HepG2 (cell line): ENCODE data around the gene FAF1. TPM values are rescaled to one million over a fixed set of nuclear protein-coding genes. Genes with fewer than 3 reads are reported as not detected.

Experiments used
- ATAC-seq: fragments of 200-7000 bp; cut with Tn5 transposase; 3 replicates; pipeline ENCODE4 v1.9.1; 2020; ENCODE audit warnings: mild to moderate bottlenecking, moderate library complexity
- BruUV-seq: library from RNA; stranded (reverse); fragments of 400-500 nt; replicated peaks from 2 replicates; lab custom pipeline; 2021; lab: Mats Ljungman, UMichigan
- CTCF ChIA-PET: fragments of 300-600 bp; formaldehyde crosslinking; extraction: SDS; loops from one replicate; lab custom pipeline; 2021; ENCODE audit warnings: low total read pairs, inconsistent platforms, low intra/inter-chr PET ratio; lab: Yijun Ruan, JAX
- POLR2A ChIA-PET: fragments of 350-600 bp; sonication (Branson Sonifier 250); formaldehyde crosslinking; loops from one replicate; lab custom pipeline; 2020; ENCODE audit warnings: antibody characterized with exemption, inconsistent platforms; lab: Yijun Ruan, JAX
- DNase-seq: peaks from one replicate; pipeline ENCODE4 v3.0.0-alpha.2; 2015; ENCODE audit warnings: low spot score
- FAIRE-seq: peaks from 3 replicates; lab custom pipeline; 2011; peaks lifted over from hg19 to GRCh38; lab: Jason Lieb, UNC
- H2AFZ ChIP-seq: one replicate; pipeline ENCODE4 v1.6.1; 2011; ENCODE audit warnings: low read length, inconsistent platforms
- H3K27ac ChIP-seq: fragments of 300-600 bp; 3 replicates; pipeline ENCODE4 v1.8.0; 2011; ENCODE audit warnings: mixed run types, mild to moderate bottlenecking, mixed read lengths, low read length, inconsistent platforms; ENCODE audit not compliant: insufficient read depth; ENCODE audit errors: extremely low read length
- H3K27me3 ChIP-seq, 2 experiments: fragments of 200-600 bp in 1 of 2; 2 replicates in 1 of 2; 3 replicates in 1 of 2; pipeline versions ENCODE4 v1.6.0 to v1.8.0; 2011; ENCODE audit warnings: low read length in 2 of 2, mild to moderate bottlenecking in 2 of 2, moderate library complexity in 2 of 2, inconsistent platforms in 1 of 2; ENCODE audit not compliant: insufficient read depth in 2 of 2, control insufficient read depth in 1 of 2
- H3K36me3 ChIP-seq, 2 experiments: fragments of 200-600 bp in 1 of 2; replicated peaks in 1 of 2; 2 replicates in 1 of 2; 3 replicates in 1 of 2; pipeline versions ENCODE4 v1.5.1 to v1.8.0; 2011; ENCODE audit warnings: low read length in 2 of 2, inconsistent platforms in 1 of 2; ENCODE audit not compliant: insufficient read depth in 2 of 2, control insufficient read depth in 1 of 2
- H3K4me1 ChIP-seq: 2 replicates; pipeline ENCODE4 v1.5.1; 2012; ENCODE audit warnings: low read length, inconsistent platforms; ENCODE audit not compliant: insufficient read depth
- H3K4me2 ChIP-seq: 2 replicates; pipeline ENCODE4 v1.6.0; 2011; ENCODE audit warnings: low read depth, low read length, inconsistent platforms
- H3K4me3 ChIP-seq, 3 experiments: fragments of 200-600 bp in 1 of 3; sonication (generic), shearing (Covaris generic) in 1 of 3; replicated peaks in 1 of 3; 2 replicates each; pipeline ENCODE4 v1.5.1; 2011 to 2016; ENCODE audit warnings: low read length in 3 of 3, inconsistent platforms in 2 of 3, low read depth in 2 of 3, mild to moderate bottlenecking in 2 of 3, control low read depth in 1 of 3, mixed read lengths in 1 of 3; ENCODE audit not compliant: insufficient read depth in 1 of 3
- H3K79me2 ChIP-seq: one replicate; pipeline ENCODE4 v1.6.1; 2011; ENCODE audit warnings: low read length, inconsistent platforms; ENCODE audit not compliant: insufficient read depth
- H3K9ac ChIP-seq: 2 replicates; pipeline ENCODE4 v1.6.0; 2011; ENCODE audit warnings: mild to moderate bottlenecking, low read depth, low read length, inconsistent platforms; ENCODE audit not compliant: insufficient read depth
- H3K9me3 ChIP-seq: 2 replicates; pipeline ENCODE4 v1.5.1; 2012; ENCODE audit warnings: mild to moderate bottlenecking, low read length
- H4K20me1 ChIP-seq: 2 replicates; pipeline ENCODE4 v1.6.0; 2011; ENCODE audit warnings: inconsistent platforms, mild to moderate bottlenecking, low read length, moderate library complexity; ENCODE audit not compliant: insufficient read depth
- HNF4A ChIP-seq: sonication (generic); formaldehyde crosslinking; IDR thresholded peaks from 2 replicates; pipeline ENCODE4 v1.4.0; 2020; ENCODE audit warnings: missing genetic modification reagents
- NFE2 ChIP-seq: sonication (generic); formaldehyde crosslinking; IDR thresholded peaks from 2 replicates; pipeline ENCODE4 v1.4.0; 2020; ENCODE audit warnings: missing genetic modification reagents
- NFE2L2 ChIP-seq: fragments of 150-350 bp; IDR thresholded peaks from 2 replicates; pipeline ENCODE4 v1.6.1; 2014; ENCODE audit warnings: low read length
- SALL1 ChIP-seq: sonication (generic); formaldehyde crosslinking; IDR thresholded peaks from 2 replicates; pipeline ENCODE4 v1.8.0; 2022; ENCODE audit warnings: mild to moderate bottlenecking, missing genetic modification reagents
- SAP130 ChIP-seq: IDR thresholded peaks from 2 replicates; pipeline ENCODE4 v1.6.1; 2016; ENCODE audit warnings: low read depth
- SNAPC2 ChIP-seq: sonication (generic); formaldehyde crosslinking; IDR thresholded peaks from 2 replicates; pipeline ENCODE4 v1.8.1; 2022; ENCODE audit warnings: mild to moderate bottlenecking, missing genetic modification reagents
- SOX13 ChIP-seq, 3 experiments: fragments of 450-650 bp in 1 of 3; sonication (generic) in 1 of 3; formaldehyde crosslinking in 1 of 3; IDR thresholded peaks in 2 of 3; conservative IDR thresholded peaks in 1 of 3; 2 replicates each; pipeline versions ENCODE4 v1.5.0 to v1.6.1; 2016 to 2020; ENCODE audit warnings: antibody characterized with exemption in 1 of 3, mild to moderate bottlenecking in 1 of 3, missing compliant biosample characterization in 1 of 3, missing genetic modification reagents in 1 of 3, moderate library complexity in 1 of 3
- SYNCRIP ChIP-seq: fragments of 200-400 bp; formaldehyde crosslinking; IDR thresholded peaks from 2 replicates; pipeline ENCODE4 v1.6.1; 2018; ENCODE audit warnings: mild to moderate bottlenecking, low read depth, low read length; ENCODE audit not compliant: insufficient read depth
- ZNF10 ChIP-seq: sonication (generic); formaldehyde crosslinking; IDR thresholded peaks from 2 replicates; pipeline ENCODE4 v1.4.0; 2020; ENCODE audit warnings: mild to moderate bottlenecking, low read depth, missing genetic modification reagents, borderline replicate concordance
- WGBS: methylation state at CpG from one replicate; pipeline ENCODE4 v1.1.6; 2017; ENCODE audit warnings: low lambda C conversion rate; 5-methylcytosine and 5-hydroxymethylcytosine counted together
- in situ Hi-C: cut with HindIII; loops from 2 replicates; pipeline ENCODE4 v1.10.0; 2017; ENCODE audit warnings: low pct_unique_long_range_greater_than_20kb; ENCODE audit not compliant: extremely low pct_ligation_motif_present
- intact Hi-C: fragments of 100-400 bp; cut with micrococcal nuclease; formaldehyde crosslinking; loops from one replicate; pipeline ENCODE4 v1.10.0; 2022; ENCODE audit not compliant: unreplicated experiment
- polyA plus RNA-seq, 8 experiments: library from polyadenylated mRNA; depleted of rRNA in 3 of 8; stranded (reverse) in 7 of 8; unstranded in 1 of 8; fragments of >200 nt; fragmentation: Illumina TruSeq in 4 of 8; extraction: Trizol in 4 of 8; gene quantifications; 2 replicates each; pipeline versions ENCODE4 v1.2.1 to v1.2.3, GENCODE V29; 2011 to 2016; ENCODE audit warnings: low read depth in 4 of 8, missing spikeins in 1 of 8, mixed read lengths in 1 of 8; ENCODE audit not compliant: insufficient read depth in 1 of 8
- total RNA-seq, 5 experiments: library from RNA; depleted of rRNA; stranded (reverse); fragments of >200 nt; fragmentation: Illumina TruSeq; extraction: Trizol; gene quantifications; 2 replicates each; pipeline ENCODE4 v1.2.3, GENCODE V29; 2016; ENCODE audit warnings: low read depth in 1 of 5
- TF ChIP-seq, protein P1 (sequence below): sonication (generic); formaldehyde crosslinking; IDR thresholded peaks from 2 replicates; pipeline ENCODE4 v1.5.0; 2020; ENCODE audit warnings: missing genetic modification reagents, mild to moderate bottlenecking, borderline replicate concordance
- TF ChIP-seq, protein P2 (sequence below): IDR thresholded peaks from 2 replicates; pipeline ENCODE4 v1.6.1; 2016; ENCODE audit warnings: low read depth
- TF ChIP-seq, protein P3 (sequence below): sonication (generic); formaldehyde crosslinking; IDR thresholded peaks from 2 replicates; pipeline ENCODE4 v1.4.0; 2020; ENCODE audit warnings: missing genetic modification reagents

FAF1 gene
- total and polyA plus RNA-seq, 2 of the 13 experiments (the other 11 are each of a cell fraction or from before 2014, with no cell fraction given), result 19.4 to 63.3 TPM

DNA sequence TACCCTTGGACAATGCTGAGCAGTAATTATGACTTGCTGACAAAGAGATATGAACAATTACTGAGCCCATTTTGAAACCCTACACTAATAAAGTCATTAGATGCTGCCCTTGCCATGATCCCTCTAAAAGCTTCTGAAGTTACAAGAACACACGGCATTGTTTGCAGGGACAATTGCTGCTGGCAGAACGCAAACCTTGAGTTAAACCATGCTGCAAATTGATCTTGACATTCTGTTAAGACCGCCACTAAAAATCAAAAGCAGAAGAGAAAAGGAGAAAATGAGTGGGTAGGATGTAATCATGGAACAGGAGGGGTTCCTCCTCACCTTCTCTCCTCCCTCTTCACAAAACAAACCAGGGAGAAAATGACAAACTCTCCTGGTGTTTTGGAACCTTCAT lies 400.6 kb downstream of the FAF1 start (continued):
- TF ChIP-seq, protein P1, sequence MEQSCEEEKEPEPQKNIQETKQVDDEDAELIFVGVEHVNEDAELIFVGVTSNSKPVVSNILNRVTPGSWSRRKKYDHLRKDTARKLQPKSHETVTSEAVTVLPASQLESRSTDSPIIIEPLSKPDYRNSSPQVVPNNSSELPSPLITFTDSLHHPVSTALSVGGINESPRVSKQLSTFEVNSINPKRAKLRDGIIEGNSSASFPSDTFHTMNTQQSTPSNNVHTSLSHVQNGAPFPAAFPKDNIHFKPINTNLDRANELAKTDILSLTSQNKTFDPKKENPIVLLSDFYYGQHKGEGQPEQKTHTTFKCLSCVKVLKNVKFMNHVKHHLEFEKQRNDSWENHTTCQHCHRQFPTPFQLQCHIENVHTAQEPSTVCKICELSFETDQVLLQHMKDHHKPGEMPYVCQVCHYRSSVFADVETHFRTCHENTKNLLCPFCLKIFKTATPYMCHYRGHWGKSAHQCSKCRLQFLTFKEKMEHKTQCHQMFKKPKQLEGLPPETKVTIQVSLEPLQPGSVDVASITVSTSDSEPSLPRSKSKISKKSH (CRISPR knock-in tag), result no peak
- TF ChIP-seq ZNF10 (CRISPR knock-in tag), result no peak

DNA sequence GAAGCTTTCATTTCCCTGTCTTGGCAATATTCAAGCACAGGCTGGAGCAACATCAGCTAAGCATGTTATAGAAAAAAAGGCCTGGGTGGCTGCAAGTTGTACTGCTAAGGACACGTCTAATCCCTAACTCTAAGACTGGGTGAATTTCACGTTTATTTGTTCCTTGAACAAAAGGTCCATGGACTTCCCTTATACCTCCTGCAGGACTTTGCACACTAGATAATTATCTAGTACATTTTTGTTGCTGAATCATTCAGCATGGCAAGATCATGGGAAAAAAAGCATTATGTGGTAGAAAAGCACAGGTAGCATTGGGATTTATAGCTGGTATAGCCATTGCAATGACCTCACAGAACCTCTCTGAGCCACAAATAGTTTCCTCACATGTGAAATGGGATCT lies 406.1 kb downstream of the FAF1 start:
- BruUV-seq, result no TSS peak
- Histone ChIP-seq H3K27me3 (no peaks in the 10 kb centered on the region), H3K79me2 (no peaks in the 10 kb centered on the region), H3K9me3 (no peaks in the 10 kb centered on the region), H3K9ac (no peak overlapping the region), H3K36me3 (no peaks in the 10 kb centered on the region; a peak in 1 of 5 replicates), H3K4me3 (no peak overlapping the region), H3K4me1 (peaks cover 20% of the 10 kb centered on the region), H3K27ac (peak overlapping the region; percentile 14), H3K4me2 (no peak overlapping the region), H4K20me1 (no peaks in the 10 kb centered on the region), H2AFZ (no peak overlapping the region)
- in situ Hi-C loops (no loop called here), intact Hi-C loops (no loop called here)
- FAIRE-seq, result no peak
- peak; percentile 68 for ATAC-seq
- POLR2A ChIA-PET, result no interaction called here
- no peak for TF ChIP-seq SYNCRIP
- TF ChIP-seq, protein P2, sequence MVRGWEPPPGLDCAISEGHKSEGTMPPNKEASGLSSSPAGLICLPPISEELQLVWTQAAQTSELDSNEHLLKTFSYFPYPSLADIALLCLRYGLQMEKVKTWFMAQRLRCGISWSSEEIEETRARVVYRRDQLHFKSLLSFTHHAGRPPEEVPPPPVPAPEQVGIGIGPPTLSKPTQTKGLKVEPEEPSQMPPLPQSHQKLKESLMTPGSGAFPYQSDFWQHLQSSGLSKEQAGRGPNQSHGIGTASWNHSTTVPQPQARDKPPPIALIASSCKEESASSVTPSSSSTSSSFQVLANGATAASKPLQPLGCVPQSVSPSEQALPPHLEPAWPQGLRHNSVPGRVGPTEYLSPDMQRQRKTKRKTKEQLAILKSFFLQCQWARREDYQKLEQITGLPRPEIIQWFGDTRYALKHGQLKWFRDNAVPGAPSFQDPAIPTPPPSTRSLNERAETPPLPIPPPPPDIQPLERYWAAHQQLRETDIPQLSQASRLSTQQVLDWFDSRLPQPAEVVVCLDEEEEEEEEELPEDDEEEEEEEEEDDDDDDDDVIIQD, result 0 out of 2 replicates have a peak, but pooled peaks have one; percentile 14
- no peak for TF ChIP-seq SAP130
- TF ChIP-seq SNAPC2 (CRISPR knock-in tag), result no peak
- TF ChIP-seq NFE2L2, result peak; percentile 56; the same call in 1 of the 2 replicates
- TF ChIP-seq, protein P3, sequence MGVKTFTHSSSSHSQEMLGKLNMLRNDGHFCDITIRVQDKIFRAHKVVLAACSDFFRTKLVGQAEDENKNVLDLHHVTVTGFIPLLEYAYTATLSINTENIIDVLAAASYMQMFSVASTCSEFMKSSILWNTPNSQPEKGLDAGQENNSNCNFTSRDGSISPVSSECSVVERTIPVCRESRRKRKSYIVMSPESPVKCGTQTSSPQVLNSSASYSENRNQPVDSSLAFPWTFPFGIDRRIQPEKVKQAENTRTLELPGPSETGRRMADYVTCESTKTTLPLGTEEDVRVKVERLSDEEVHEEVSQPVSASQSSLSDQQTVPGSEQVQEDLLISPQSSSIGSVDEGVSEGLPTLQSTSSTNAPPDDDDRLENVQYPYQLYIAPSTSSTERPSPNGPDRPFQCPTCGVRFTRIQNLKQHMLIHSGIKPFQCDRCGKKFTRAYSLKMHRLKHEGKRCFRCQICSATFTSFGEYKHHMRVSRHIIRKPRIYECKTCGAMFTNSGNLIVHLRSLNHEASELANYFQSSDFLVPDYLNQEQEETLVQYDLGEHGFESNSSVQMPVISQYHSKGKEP (CRISPR knock-in tag), result no peak
- peak; percentile 32 for TF ChIP-seq HNF4A
- TF ChIP-seq SALL1 (CRISPR knock-in tag), result no peak
- TF ChIP-seq SOX13 (IDR thresholded peaks at IDR 0.05), result no peak
- TF ChIP-seq SOX13 (CRISPR knock-in tag; conservative IDR thresholded peaks at IDR 0.05 in 1 of 2, IDR thresholded peaks at IDR 0.05 in 1 of 2), result 0 out of 4 replicates have a peak, but pooled peaks of 1 of the 2 experiments have one; percentile 16
- TF ChIP-seq NFE2 (CRISPR knock-in tag), result 0 out of 2 replicates have a peak, but pooled peaks have one; percentile 28
- 59% methylated on average over 2 of the region's 2 CpGs for WGBS
- DNase-seq, result peak; percentile 68
- CTCF ChIA-PET, result no interaction called here
